Fibroblast of skin of left biceps (primary cell): ENCODE measurements around the gene MARS1.
"Not testable (repeated sequence)": the region's sequence is repeated elsewhere in the genome, so short reads cannot be mapped to it uniquely, and the experiment has no call there.

ENCODE experiments used
- DNase-seq, 2 experiments: peaks; one replicate each; pipeline ENCODE4 v3.0.0-alpha.2; 2013; ENCODE audit warnings: low read depth in 2 of 2

MARS1 gene

DNA sequence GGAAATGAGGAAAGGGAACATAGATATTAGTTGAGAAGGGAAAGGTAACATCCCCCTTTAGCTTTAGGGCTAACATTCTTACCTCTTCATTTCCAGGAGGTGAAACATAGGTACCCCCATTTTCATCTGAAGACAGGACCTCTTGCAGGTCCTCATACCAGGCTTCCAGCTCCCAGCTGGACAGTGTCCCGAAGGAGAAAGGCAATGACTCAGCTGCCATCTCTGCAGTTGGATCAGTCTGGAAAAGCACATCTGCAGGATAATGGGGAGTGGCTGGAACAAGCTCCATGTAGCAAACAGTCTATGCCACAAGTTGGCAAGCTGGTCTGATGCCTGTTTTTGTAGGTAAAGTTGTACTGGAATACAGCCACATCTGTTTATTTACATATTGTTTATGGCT is 29.3 kb downstream of the MARS1 start:
- DNase-seq = no peak

DNA sequence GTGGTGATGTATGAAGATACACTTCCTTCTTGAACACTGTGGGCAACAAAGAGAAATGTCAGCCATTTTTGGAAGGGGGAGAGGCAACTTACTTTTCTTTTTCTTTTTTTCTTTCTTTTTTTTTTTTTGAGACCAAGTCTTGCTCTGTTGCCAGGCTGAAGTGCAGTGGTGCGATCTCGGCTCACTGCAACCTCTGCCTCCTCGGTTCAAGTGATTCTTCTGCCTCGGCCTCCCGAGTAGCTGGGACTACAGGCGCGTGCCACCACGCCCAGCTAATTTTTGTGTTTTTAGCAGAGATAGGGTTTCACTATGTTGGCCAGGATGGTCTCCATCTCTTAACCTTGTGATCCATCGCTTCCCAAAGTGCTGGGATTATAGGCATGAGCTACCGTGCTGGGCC is 29.9 kb downstream of the MARS1 start:
- not testable (repeated sequence) for DNase-seq

GRCh38 chr12:57518176-57518919 is 30.5 kb downstream of the MARS1 start:
- DNase-seq = no peak

DNA sequence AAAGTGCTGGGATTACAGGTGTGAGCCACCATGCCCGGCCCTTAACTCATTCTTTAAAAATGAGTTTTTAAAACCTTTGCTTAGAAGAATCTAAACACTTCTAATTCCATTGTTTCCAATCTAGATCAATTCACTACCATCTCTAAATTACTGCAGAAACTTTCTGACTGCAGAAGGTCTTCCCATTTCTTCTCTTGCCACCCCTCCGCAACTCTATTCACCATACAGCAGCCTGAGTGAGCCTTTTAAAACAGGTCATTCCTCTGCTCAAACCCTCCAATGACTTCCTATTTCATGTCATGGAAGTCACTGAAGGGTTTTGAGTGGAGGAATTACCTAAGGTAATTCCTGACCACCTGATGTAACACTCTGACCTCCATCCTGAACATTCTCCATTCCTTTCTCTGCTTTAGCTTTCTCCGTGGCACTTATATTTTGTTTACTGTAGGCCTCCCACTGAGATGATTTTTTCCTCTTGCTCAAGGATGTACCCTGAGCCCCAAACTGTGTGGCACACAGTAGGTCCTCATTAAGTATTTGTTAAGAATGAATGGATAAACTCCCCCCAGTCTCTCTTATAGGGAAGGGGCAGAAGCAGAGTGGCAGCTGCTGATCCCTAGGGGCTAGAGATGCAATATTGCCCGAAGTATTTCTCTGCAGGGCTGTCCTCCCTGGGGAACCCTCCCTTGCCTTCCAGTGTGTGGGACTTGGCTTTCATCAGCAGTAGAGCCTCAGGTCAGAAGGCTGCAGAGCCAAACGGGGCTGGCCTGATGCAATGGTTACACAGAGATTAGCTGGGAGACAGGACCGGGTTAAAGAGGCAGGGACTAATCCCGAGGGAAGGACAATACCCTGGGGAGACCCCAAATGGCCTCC is 31.3 kb downstream of the MARS1 start:
- DNase-seq = no peak

GRCh38 chr12:57519796-57520052 is 31.9 kb downstream of the MARS1 start:
- no peak for DNase-seq

DNA sequence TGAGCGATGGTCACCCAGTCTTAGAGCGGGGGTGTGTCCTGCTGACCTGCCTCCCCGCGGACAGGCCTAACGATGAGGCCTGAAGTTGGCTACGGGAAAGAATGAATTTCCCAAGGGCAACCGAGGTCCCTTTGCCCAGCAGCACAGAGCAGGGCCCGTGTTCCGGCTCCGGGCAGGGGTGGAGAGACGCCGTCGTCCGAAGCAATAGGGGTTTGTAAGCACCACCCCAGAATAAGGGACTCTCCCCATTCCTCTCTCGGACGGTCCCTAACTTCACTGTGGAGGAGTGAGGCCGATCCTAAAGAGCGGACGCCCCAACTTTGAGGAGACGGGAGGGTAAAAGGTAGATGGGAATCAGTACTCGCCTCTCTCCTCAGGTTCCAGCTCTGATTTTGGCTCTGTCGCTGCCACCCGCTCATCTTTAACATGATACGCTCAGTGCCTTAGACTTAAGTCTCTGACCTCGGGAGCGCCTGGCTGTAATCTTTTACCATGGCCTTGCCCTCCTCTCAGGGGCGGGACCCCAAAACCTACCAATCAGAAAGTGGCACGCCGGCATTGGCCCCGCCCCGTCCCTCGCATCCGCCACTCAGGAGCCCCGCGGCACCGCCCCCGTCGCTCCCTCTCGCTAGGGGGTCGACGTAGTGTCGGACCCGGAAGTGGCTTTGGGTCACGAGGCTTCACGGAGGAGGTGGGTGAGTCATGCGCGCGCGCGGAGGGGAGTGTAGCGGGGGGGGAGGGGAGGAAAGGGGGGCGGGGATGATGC is 32.4 kb downstream of the MARS1 start, which contains the start of gene DDIT3:
DDIT3 (minus strand) TSS at position 462 of the 766 bp plus-strand sequence. CDS start 3,108 bp downstream, outside the sequence.
- DNase-seq = peak; percentile 98 to 99

DNA sequence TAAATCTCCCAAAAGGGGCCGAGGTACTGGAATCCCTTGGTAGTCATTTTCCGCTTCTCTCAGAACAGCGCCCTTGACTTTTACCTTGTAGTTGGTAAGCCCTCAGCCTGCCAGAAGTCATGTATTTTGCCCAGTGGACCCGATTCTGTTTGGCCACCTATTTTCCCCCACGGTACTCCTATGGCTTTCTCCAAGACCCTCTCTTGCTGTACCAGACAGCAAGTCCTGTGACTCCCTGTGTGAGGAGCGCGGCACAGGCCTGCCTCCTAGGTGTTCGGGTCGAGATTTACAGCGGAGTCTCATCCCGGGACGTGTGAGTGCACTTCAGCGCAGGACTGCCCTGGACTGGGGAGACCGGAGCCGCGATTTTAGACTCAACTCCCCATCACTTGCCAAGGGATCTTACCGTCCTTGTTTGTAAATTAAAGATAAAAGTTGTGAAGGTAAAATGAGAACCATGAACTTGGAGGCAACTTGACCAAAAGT is 33.7 kb downstream of the MARS1 start:
- no peak for DNase-seq

DNA sequence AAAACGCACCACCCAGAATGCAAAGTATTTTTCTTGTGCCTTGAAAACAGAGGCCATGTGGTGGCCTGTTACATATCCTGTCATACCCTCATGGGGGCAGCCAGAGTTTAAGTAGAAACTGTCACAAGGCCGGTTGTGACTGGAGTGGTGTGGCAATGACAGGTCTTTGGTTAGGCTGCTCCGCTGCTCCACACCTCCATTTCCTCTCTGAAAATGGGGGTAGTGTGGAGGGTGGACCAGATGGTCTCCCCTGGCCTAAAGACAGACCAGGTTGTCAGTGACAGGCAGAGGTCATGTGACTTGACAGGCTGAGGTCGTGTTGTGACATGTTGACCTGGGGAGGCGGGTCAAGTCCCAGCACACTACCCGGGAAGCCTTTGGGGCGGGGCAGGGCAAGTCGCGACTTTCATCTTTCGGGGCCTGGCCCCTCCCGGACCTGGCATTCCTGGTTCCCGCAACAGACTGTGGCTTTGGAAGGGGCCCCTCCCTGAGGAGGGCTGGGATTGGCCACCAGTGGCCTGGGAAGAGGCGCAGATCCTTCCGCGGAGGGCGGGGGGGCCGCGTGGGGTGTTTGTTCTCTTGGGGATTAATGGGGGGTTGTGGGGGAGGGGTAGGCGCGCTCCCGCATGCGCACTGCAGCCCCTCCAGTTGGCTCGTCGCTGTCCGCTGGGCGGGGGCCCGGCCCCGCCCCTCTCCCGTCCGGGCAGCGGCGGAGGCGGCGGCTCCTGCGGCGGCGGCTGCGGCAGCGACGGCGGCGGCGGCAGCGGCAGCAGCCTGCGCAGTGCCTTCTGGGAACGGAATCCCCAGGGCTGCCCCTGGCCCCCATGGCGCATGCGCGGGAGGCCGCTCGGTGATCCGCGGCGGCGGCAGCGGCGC is 34.4 kb downstream of the MARS1 start, which contains the start of gene MBD6:
MBD6 (plus strand) TSS at position 814 of the 876 bp plus-strand sequence. CDS start 1,480 bp downstream, outside the sequence.
- peak; percentile 90 to 92 for DNase-seq

GRCh38 chr12:57522887-57523705 is 35.2 kb downstream of the MARS1 start:
- DNase-seq = no peak

DNA sequence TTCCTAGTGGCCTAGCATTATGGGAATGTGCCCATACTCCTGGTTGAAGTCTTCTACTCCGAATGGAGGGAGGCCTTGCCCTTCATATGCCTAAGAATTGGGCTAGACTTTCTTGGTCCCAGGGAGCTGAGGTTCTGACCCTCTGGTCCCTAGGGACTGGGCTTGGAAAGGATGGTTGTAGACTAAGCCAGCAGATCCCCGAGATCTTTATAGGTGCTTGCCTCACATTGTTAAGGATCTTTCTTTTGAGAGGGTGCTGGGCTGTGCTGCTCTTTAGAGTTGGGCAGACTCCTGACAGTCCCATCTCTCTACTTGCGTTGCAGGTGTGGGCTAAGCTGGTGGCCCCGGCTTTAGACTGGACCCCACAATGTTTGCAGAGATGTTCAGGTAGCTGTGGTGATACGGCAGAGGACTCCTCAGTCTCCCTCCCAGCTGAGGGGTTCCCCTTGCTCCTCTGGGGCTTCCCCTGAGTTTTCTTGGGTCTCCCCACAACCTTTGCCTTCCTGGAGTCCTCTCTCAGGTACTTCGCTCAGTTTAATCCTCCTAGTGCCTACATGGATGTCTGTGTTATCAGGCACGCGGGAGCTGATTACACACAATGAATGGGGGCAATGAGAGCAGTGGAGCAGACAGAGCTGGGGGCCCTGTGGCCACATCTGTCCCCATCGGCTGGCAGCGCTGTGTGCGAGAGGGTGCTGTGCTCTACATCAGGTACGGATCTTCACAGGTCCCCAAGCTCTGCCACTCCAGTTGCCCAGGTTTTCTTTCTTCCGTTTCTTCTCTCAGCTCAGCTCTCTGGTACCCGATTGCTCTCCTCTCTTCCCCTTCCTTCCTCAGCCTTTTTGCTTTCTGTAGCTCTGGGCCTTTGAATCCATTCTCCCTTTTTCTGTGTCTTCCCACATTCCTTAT is 36.1 kb downstream of the MARS1 start:
- DNase-seq = no peak

- DNase-seq = no peak
Measured at GRCh38 chr12:57524814-57525614, 37.1 kb downstream of the MARS1 start.

GRCh38 chr12:57525615-57526383 is 37.9 kb downstream of the MARS1 start:
- DNase-seq = no peak

DNA sequence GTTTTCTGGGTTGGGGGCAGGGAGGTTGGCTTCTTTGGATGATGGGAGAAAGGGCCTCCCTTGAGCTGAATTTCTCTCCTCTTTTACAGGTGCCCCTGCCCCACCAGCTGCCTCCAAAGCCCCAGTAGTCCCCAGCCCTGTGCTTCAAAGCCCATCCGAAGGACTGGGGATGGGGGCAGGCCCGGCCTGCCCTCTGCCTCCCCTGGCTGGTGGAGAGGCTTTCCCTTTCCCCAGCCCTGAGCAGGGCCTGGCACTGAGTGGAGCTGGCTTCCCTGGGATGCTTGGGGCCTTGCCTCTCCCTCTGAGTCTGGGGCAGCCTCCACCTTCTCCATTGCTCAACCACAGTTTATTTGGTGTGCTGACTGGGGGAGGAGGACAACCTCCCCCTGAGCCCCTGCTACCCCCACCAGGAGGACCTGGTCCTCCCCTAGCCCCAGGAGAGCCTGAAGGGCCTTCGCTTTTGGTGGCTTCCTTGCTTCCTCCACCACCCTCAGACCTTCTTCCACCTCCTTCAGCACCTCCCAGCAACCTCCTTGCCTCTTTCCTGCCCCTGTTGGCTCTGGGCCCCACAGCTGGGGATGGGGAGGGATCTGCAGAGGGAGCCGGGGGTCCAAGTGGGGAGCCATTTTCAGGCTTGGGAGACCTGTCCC is 38.7 kb downstream of the MARS1 start:
- no peak for DNase-seq

DNA sequence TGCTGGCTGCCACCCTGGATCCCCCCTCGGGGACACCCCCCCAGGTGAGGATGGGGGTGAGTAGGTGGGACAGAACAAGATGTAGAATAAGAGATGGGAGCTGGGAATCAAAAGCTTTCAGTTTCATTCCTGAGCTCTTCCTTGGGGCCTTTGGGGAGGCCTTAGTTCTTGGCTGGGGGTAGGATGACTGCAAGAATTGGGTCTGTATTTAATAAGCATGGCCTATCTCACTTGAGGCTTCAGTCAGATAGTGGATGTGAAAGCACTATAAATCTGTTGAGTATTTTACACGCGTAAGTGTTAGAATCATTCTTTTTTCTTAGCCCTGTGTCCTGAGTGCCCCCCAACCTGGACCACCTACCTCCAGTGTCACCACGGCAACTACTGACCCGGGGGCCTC is 39.3 kb downstream of the MARS1 start:
- DNase-seq = no peak

DNA sequence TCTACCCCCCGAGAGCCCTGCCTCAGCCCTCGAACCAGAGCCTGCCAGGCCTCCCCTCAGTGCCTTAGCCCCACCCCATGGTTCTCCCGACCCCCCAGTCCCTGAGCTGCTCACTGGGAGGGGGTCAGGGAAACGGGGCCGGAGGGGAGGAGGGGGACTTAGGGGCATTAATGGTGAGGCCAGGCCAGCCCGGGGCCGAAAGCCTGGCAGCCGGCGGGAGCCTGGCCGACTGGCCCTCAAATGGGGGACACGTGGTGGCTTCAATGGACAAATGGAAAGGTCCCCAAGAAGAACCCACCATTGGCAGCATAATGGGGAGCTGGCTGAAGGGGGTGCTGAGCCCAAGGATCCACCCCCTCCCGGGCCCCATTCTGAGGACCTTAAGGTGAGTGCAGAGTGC is 40.3 kb downstream of the MARS1 start:
- DNase-seq = no peak

GRCh38 chr12:57528831-57529555 is 41.1 kb downstream of the MARS1 start:
- no peak for DNase-seq
